Ishikawa (cell line): Measurements from ENCODE around the gene APOBEC3A.

Experiments
- CEBPB ChIP-seq: IDR thresholded peaks from 2 replicates; pipeline ENCODE4 v1.6.1; 2012
- CREB1 ChIP-seq: IDR thresholded peaks from 2 replicates; pipeline ENCODE4 v1.6.1; 2012; ENCODE audit warnings: low read depth
- EGR1 ChIP-seq: IDR thresholded peaks from 2 replicates; pipeline ENCODE4 v1.6.1; 2012
- EP300 ChIP-seq: IDR thresholded peaks from 2 replicates; pipeline ENCODE4 v1.6.1; 2012; ENCODE audit warnings: borderline replicate concordance
- FOXM1 ChIP-seq: IDR thresholded peaks from 2 replicates; pipeline ENCODE4 v1.6.1; 2012; ENCODE audit warnings: low read depth, borderline replicate concordance
- NFIC ChIP-seq: IDR thresholded peaks from 2 replicates; pipeline ENCODE4 v1.6.1; 2012
- RAD21 ChIP-seq: IDR thresholded peaks from 2 replicates; pipeline ENCODE4 v1.6.1; 2012; ENCODE audit warnings: low read depth
- TAF1 ChIP-seq: IDR thresholded peaks from 2 replicates; pipeline ENCODE4 v1.6.1; 2012; ENCODE audit warnings: low read depth, mild to moderate bottlenecking
- TCF12 ChIP-seq: IDR thresholded peaks from 2 replicates; pipeline ENCODE4 v1.6.1; 2012; ENCODE audit warnings: low read depth
- TEAD4 ChIP-seq: IDR thresholded peaks from 2 replicates; pipeline ENCODE4 v1.6.1; 2012
- USF1 ChIP-seq: IDR thresholded peaks from 2 replicates; pipeline ENCODE4 v1.6.1; 2012
- YY1 ChIP-seq: IDR thresholded peaks from 2 replicates; pipeline ENCODE4 v1.6.1; 2012; ENCODE audit warnings: low read depth
- ZBTB7A ChIP-seq: IDR thresholded peaks from 2 replicates; pipeline ENCODE4 v1.6.1; 2012; ENCODE audit warnings: low read depth
- TF ChIP-seq, protein P1 (sequence below): IDR thresholded peaks from 2 replicates; pipeline ENCODE4 v1.6.1; 2012; ENCODE audit warnings: low read depth, mild to moderate bottlenecking
- TF ChIP-seq, protein P2 (sequence below): IDR thresholded peaks from 2 replicates; pipeline ENCODE4 v1.6.1; 2012

Gene APOBEC3A

DNA sequence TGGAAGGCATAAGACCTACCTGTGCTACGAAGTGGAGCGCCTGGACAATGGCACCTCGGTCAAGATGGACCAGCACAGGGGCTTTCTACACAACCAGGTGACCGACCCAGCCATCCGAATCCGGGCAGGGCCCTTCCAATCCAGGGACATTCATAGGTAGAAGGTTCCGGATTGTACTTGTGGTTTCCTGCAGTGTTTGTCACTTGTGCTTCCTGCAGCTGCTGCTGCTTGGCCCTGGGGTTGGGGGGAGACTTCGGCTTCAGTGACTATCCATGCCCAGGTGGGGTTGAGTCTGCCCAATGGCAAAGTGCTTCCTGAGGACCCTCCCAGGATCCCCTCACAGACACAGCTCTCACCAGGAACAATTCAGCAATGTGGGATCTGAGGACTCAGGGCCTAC, 2.2 kb downstream of the APOBEC3A start:
- TF ChIP-seq EGR1: no peak
- TF ChIP-seq CREB1: no peak
- TF ChIP-seq, protein P1, sequence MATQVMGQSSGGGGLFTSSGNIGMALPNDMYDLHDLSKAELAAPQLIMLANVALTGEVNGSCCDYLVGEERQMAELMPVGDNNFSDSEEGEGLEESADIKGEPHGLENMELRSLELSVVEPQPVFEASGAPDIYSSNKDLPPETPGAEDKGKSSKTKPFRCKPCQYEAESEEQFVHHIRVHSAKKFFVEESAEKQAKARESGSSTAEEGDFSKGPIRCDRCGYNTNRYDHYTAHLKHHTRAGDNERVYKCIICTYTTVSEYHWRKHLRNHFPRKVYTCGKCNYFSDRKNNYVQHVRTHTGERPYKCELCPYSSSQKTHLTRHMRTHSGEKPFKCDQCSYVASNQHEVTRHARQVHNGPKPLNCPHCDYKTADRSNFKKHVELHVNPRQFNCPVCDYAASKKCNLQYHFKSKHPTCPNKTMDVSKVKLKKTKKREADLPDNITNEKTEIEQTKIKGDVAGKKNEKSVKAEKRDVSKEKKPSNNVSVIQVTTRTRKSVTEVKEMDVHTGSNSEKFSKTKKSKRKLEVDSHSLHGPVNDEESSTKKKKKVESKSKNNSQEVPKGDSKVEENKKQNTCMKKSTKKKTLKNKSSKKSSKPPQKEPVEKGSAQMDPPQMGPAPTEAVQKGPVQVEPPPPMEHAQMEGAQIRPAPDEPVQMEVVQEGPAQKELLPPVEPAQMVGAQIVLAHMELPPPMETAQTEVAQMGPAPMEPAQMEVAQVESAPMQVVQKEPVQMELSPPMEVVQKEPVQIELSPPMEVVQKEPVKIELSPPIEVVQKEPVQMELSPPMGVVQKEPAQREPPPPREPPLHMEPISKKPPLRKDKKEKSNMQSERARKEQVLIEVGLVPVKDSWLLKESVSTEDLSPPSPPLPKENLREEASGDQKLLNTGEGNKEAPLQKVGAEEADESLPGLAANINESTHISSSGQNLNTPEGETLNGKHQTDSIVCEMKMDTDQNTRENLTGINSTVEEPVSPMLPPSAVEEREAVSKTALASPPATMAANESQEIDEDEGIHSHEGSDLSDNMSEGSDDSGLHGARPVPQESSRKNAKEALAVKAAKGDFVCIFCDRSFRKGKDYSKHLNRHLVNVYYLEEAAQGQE: no peak
- TF ChIP-seq USF1: no peak
- no peak for TF ChIP-seq YY1
- TF ChIP-seq RAD21: no peak
- TF ChIP-seq, protein P2, sequence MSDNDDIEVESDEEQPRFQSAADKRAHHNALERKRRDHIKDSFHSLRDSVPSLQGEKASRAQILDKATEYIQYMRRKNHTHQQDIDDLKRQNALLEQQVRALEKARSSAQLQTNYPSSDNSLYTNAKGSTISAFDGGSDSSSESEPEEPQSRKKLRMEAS: no peak
- no peak for TF ChIP-seq TCF12
- TF ChIP-seq NFIC: no peak
- TF ChIP-seq FOXM1: no peak
- no peak for TF ChIP-seq TAF1
- no peak for TF ChIP-seq ZBTB7A
- no peak for TF ChIP-seq CEBPB
- TF ChIP-seq EP300: no peak
- no peak for TF ChIP-seq TEAD4

- TF ChIP-seq ZBTB7A (no peak), CREB1 (no peak)
- TF ChIP-seq, protein P1: no peak
Measured at GRCh38 chr22:38963872-38964271, 6.5 kb downstream of the APOBEC3A start.

- TF ChIP-seq CEBPB (no peak), FOXM1 (no peak), RAD21 (no peak), TAF1 (no peak), TEAD4 (no peak)
- TF ChIP-seq, protein P1: no peak
Measured at GRCh38 chr22:38964306-38964705, 6.9 kb downstream of the APOBEC3A start.

GRCh38 chr22:38964989-38965388, 7.6 kb downstream of the APOBEC3A start:
- no peak for TF ChIP-seq FOXM1
- no peak for TF ChIP-seq EGR1
- TF ChIP-seq YY1: no peak
- no peak for TF ChIP-seq TAF1
- TF ChIP-seq RAD21: no peak
- TF ChIP-seq TCF12: no peak
- no peak for TF ChIP-seq CEBPB
- TF ChIP-seq ZBTB7A: no peak

DNA sequence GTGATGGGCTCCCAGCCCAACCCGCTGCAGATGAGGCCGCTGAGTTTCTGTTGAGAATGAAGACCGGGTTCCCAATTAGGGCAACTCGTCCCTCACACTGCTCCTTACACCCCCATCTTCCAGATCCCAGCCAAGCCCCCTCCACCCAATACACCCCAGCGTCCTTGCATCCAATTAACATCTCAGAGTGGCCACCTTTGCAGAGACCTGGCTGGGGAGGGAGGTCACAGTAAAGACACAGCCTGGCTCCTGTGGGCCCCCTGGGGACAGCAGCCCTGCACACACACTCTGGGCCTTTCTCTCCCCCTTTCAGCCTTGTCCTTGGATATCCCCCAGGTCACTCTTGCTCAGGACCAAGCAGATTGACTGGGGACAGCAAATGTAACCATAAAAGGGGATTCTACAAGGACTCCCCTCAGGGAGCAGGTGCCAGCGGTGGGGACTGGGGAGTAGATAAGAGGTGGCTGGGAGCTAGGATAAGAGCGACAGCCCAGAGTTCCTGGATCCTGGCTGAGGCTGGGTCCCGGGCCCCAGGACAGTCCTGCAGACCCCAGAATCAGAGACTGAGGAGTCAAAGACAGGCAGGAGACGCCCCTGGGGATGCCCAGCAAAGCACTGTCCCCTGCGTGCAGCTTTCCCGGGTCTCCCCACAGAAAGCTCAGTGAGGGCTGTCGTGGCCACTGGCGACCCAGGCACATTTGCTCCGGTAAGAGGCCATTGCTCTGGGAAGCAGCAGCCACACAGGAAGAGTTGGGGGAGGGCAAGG, 8.4 kb downstream of the APOBEC3A start:
- TF ChIP-seq EP300: no peak
- no peak for TF ChIP-seq CEBPB
- no peak for TF ChIP-seq RAD21

- TF ChIP-seq FOXM1 (no peak), TAF1 (no peak)
Measured at GRCh38 chr22:38966380-38966702, 8.9 kb downstream of the APOBEC3A start.
